GM12878 (cell line): Measurements from ENCODE around the gene ETHE1.
"Not testable (repeated sequence)": the region's sequence is repeated elsewhere in the genome, so short reads cannot be mapped to it uniquely, and the experiment has no call there.

Experiments
- BCL11A ChIP-seq: IDR thresholded peaks from 2 replicates; pipeline ENCODE4 v1.6.1; 2011; ENCODE audit warnings: low read depth, low read length
- CTCF ChIP-seq, 3 experiments: IDR thresholded peaks in 2 of 3; conservative IDR thresholded peaks in 1 of 3; 2 replicates each; pipeline ENCODE4 v1.5.1; 2011; ENCODE audit warnings: low read depth in 3 of 3, low read length in 3 of 3, mild to moderate bottlenecking in 3 of 3, control low read depth in 2 of 3, moderate library complexity in 2 of 3, inconsistent platforms in 1 of 3, mixed read lengths in 1 of 3; ENCODE audit not compliant: control insufficient read depth in 2 of 3, insufficient read depth in 1 of 3; ENCODE audit errors: extremely low read depth in 1 of 3
- HDAC6 ChIP-seq: fragments of 200-600 bp; sonication (generic); IDR thresholded peaks from one replicate; pipeline ENCODE4 v1.8.0; 2017; ENCODE audit warnings: antibody characterized with exemption; ENCODE audit not compliant: unreplicated experiment
- JUNB ChIP-seq: IDR thresholded peaks from 2 replicates; pipeline ENCODE4 v1.6.1; 2016; ENCODE audit warnings: antibody characterized with exemption, mild to moderate bottlenecking
- KAT2A ChIP-seq: conservative IDR thresholded peaks from 2 replicates; pipeline ENCODE4 v1.6.1; 2011; ENCODE audit warnings: low read depth, low read length; ENCODE audit not compliant: control insufficient read depth
- MXI1 ChIP-seq: fragments of 150-350 bp; IDR thresholded peaks from 2 replicates; pipeline ENCODE4 v1.6.1; 2011; ENCODE audit warnings: low read depth, mild to moderate bottlenecking, inconsistent platforms, low read length, improper control_type of control experiment
- NFYB ChIP-seq: IDR thresholded peaks from 2 replicates; pipeline ENCODE4 v1.6.1; 2011; ENCODE audit warnings: low read depth, mild to moderate bottlenecking, low read length, improper control_type of control experiment, moderate library complexity; ENCODE audit not compliant: insufficient read depth
- PML ChIP-seq: IDR thresholded peaks from 2 replicates; pipeline ENCODE4 v1.6.1; 2012; ENCODE audit warnings: low read length, inconsistent platforms
- POLR2A ChIP-seq: IDR thresholded peaks from 2 replicates; pipeline ENCODE4 v1.6.1; 2011; ENCODE audit warnings: low read depth, mild to moderate bottlenecking, low read length
- SIN3A ChIP-seq: IDR thresholded peaks from 2 replicates; pipeline ENCODE4 v1.6.1; 2012; ENCODE audit warnings: low read depth, low read length, improper control_type of control experiment
- SUZ12 ChIP-seq: fragments of 200-600 bp; sonication (generic); IDR thresholded peaks from one replicate; pipeline ENCODE4 v1.6.1; 2018; ENCODE audit warnings: antibody characterized with exemption, mild to moderate bottlenecking; ENCODE audit not compliant: unreplicated experiment
- TCF7 ChIP-seq: IDR thresholded peaks from 2 replicates; pipeline ENCODE4 v1.6.1; 2014; ENCODE audit warnings: antibody characterized with exemption, borderline replicate concordance
- USF1 ChIP-seq: IDR thresholded peaks from 2 replicates; pipeline ENCODE4 v1.6.1; 2011; ENCODE audit warnings: borderline replicate concordance, low read depth, mild to moderate bottlenecking, moderate library complexity, mixed read lengths, low read length; ENCODE audit not compliant: insufficient read depth; ENCODE audit errors: extremely low read length

- TF ChIP-seq HDAC6; USF1; CTCF (IDR thresholded peaks at IDR 0.05 in 2 of 3, conservative IDR thresholded peaks at IDR 0.05 in 1 of 3; ENCODE audit: control insufficient read depth in 2 of 3, extremely low read depth in 1 of 3, insufficient read depth in 1 of 3, low read depth in 3 of 3, low read length in 3 of 3); BCL11A; MXI1; SUZ12; PML; POLR2A; SIN3A; TCF7; NFYB; KAT2A; JUNB: not testable (repeated sequence)
Observed at GRCh38 chr19:43512399-43512798, 14.6 kb downstream of the ETHE1 start.
